ENCODE data around the gene SGTA. TPM values are rescaled to one million over a fixed set of nuclear protein-coding genes. Genes with fewer than 3 reads are reported as not detected.

Gene SGTA
- total and polyA plus RNA-seq, 2 of the 8 experiments (the other 6 are each of a cell fraction or from before 2014, with no cell fraction given), result 86.8 to 130 TPM

GRCh38 chr19:2808129-2808941, 25.3 kb upstream of the SGTA start:
- Histone ChIP-seq H3K4me1 (replicated peaks in 1 of 4; ENCODE audit: control insufficient read depth in 3 of 4, insufficient read depth in 4 of 4, low read length in 3 of 4) (no peaks in the 10 kb centered on the region), H2BK12ac (ENCODE audit: low read depth, low read length) (no peak overlapping the region), H2AFZ (ENCODE audit: low read length) (no peak overlapping the region), H4K91ac (replicated peaks; ENCODE audit: insufficient read length, low read length) (no peak overlapping the region), H4K8ac (ENCODE audit: extremely low read depth, insufficient read depth, low read length) (no peak overlapping the region), H2BK120ac (replicated peaks; ENCODE audit: low read depth, low read length) (no peak overlapping the region), H3K27me3 (replicated peaks in 1 of 4; ENCODE audit: control insufficient read depth in 3 of 4, extremely low read depth in 1 of 4, insufficient read depth in 3 of 4, low read length in 3 of 4) (no peaks in the 10 kb centered on the region), H3K23me2 (ENCODE audit: low read depth, low read length) (no peaks in the 10 kb centered on the region), H3K9me3 (ENCODE audit: insufficient read depth in 2 of 2, low read depth in 1 of 2, low read length in 1 of 2) (no peaks in the 10 kb centered on the region), H3K27ac (ENCODE audit: low read depth, low read length) (no peak overlapping the region), H3K14ac (ENCODE audit: insufficient read length) (no peak overlapping the region), H4K20me1 (replicated peaks in 1 of 2; ENCODE audit: control insufficient read depth in 1 of 2, insufficient read depth in 2 of 2, low read length in 2 of 2) (peaks cover 8 to 20% of the 10 kb centered on the region in 2 experiments), H4K5ac (ENCODE audit: insufficient read length, low read depth, low read length) (no peak overlapping the region), H2BK15ac (ENCODE audit: low read length) (no peak overlapping the region), H3K9ac (replicated peaks in 1 of 4; ENCODE audit: extremely low read depth in 1 of 4, low read depth in 3 of 4, low read length in 3 of 4) (no peak overlapping the region), H3K79me2 (ENCODE audit: control insufficient read depth in 1 of 2, insufficient read depth in 2 of 2, low read length in 2 of 2) (no peaks in the 10 kb centered on the region), H3K4me3 (ENCODE audit: extremely low read depth in 1 of 4, insufficient read depth in 2 of 4, low read depth in 3 of 4, low read length in 4 of 4) (no peak overlapping the region), H3K56ac (replicated peaks; ENCODE audit: insufficient read length, low read depth, low read length) (no peak overlapping the region), H3K4ac (replicated peaks; ENCODE audit: insufficient read length, low read depth, low read length) (no peak overlapping the region), H3K18ac (ENCODE audit: extremely low read depth, low read length) (no peak overlapping the region), H3K36me3 (ENCODE audit: control insufficient read depth in 2 of 4, insufficient read depth in 4 of 4, low read length in 3 of 4) (peaks cover 16 to 79% (median 58%) of the 10 kb centered on the region in 4 experiments; a peak in 7 of 8 replicates), H3K79me1 (ENCODE audit: low read depth, low read length) (no peaks in the 10 kb centered on the region), H3K23ac (ENCODE audit: insufficient read length) (no peak overlapping the region), H2BK5ac (ENCODE audit: low read depth, low read length) (no peak overlapping the region), H3K4me2 (ENCODE audit: insufficient read depth in 1 of 2, low read depth in 2 of 2, low read length in 2 of 2) (no peak overlapping the region), H2BK20ac (ENCODE audit: low read length) (no peak overlapping the region), H2AK5ac (ENCODE audit: low read depth, low read length) (no peak overlapping the region)
- no peak for DNase-seq (ENCODE audit: low read depth in 1 of 2, low spot score in 2 of 2)
- no peak for FAIRE-seq
- WGBS, 2 experiments (ENCODE audit: extremely low coverage in 1 of 2, insufficient coverage in 1 of 2, insufficient read length in 1 of 2, insufficient replicate concordance in 2 of 2, low coverage in 1 of 2, low lambda C conversion rate in 2 of 2, missing lambda C conversion rate in 1 of 2), result 97% methylated on average over 36 of the region's 41 CpGs; no CpG with 5 or more reads in 1 of the 2 experiments
- ChIA-PET CTCF (ENCODE audit: partially characterized antibody) (no interaction called here), POLR2A (ENCODE audit: partially characterized antibody) (interaction anchor here (0.6 kb wide), 1 partner anchor 9 kb away, joined by 3 read pairs; no protein-coding TSS in a partner anchor)
- TF ChIP-seq SIRT6 (IDR thresholded peaks at IDR 0.05; ENCODE audit: low read length) (no peak), USF2 (IDR thresholded peaks at IDR 0.05; ENCODE audit: low read length) (no peak), TBP (IDR thresholded peaks at IDR 0.05; ENCODE audit: low read depth, low read length) (no peak), CBX5 (IDR thresholded peaks at IDR 0.05; ENCODE audit: low read depth, low read length) (no peak)

Measured in H1 (cell line).